ENCODE measurements around the gene SLAMF1.

- TF ChIP-seq RFX5 (IDR thresholded peaks at IDR 0.05; ENCODE audit: low read depth, low read length) = no peak
- no peak for TF ChIP-seq SETDB1 (IDR thresholded peaks at IDR 0.05; ENCODE audit: low read length)
- TF ChIP-seq ZNF785 (CRISPR knock-in tag; IDR thresholded peaks at IDR 0.05) = no peak
- TF ChIP-seq CTCF (IDR thresholded peaks at IDR 0.05 in 2 of 3, conservative IDR thresholded peaks at IDR 0.05 in 1 of 3; ENCODE audit: insufficient read depth in 2 of 3, low read depth in 1 of 3, low read length in 3 of 3) = no peak
- TF ChIP-seq ELF4 (CRISPR knock-in tag; IDR thresholded peaks at IDR 0.05) = no peak
- no peak for TF ChIP-seq RAD21 (CRISPR knock-in tag; conservative IDR thresholded peaks at IDR 0.05 in 1 of 2, IDR thresholded peaks at IDR 0.05 in 1 of 2)
- no peak for TF ChIP-seq E2F4 (CRISPR knock-in tag; IDR thresholded peaks at IDR 0.05; ENCODE audit: low read depth)
- TF ChIP-seq TEAD2 (tag; IDR thresholded peaks at IDR 0.05) = no peak
- no peak for TF ChIP-seq MYC (IDR thresholded peaks at IDR 0.05; ENCODE audit: low read depth, low read length)
- TF ChIP-seq MYC (CRISPR knock-in tag; IDR thresholded peaks at IDR 0.05; ENCODE audit: borderline replicate concordance, low read depth) = no peak
- no peak for TF ChIP-seq BRD4 (IDR thresholded peaks at IDR 0.05)
- TF ChIP-seq POLR2A (conservative IDR thresholded peaks at IDR 0.05) = no peak
These were observed 86.7 kb downstream of the SLAMF1 start for GRCh38 chr1:160560045-160560705.
